ENCODE measurements around the gene KIAA0513. TPM values are rescaled to one million over a fixed set of nuclear protein-coding genes. Genes with fewer than 3 reads are reported as not detected.
"Not testable (repeated sequence)": the region's sequence is repeated elsewhere in the genome, so short reads cannot be mapped to it uniquely, and the experiment has no call there.

The KIAA0513 gene
- total RNA-seq, 1 donor from 2014 or later = 0.62 TPM

- POLR2A ChIA-PET = interaction anchor here (4.2 kb wide), 1 partner anchor 17 kb away, joined by 51 read pairs; the partner anchor contains the start of gene ZDHHC7
- Mint-ChIP-seq H3K36me3 (ENCODE audit: low read depth) (peaks cover 2% of the 10 kb centered on the region), H3K4me3 (peak overlapping the region; percentile 84), H3K27me3 (peaks cover 11% of the 10 kb centered on the region), H3K27ac (peak overlapping the region; percentile 41), H3K9me3 (no peaks in the 10 kb centered on the region), H3K4me1 (peaks cover 42% of the 10 kb centered on the region)
- ATAC-seq (ENCODE audit: low read depth) (peak; percentile 23), DNase-seq (peak; percentile 22)
- TF ChIP-seq CTCF (IDR thresholded peaks at IDR 0.05) = no peak
- intact Hi-C loops (cut with micrococcal nuclease) = loop anchor here (2.0 to 10.0 kb wide), 7 partner anchors 26 to 1224 kb away; partner anchors contain the start of genes C16orf74, HSBP1, MEAK7 and TAF1C
- CTCF ChIA-PET = interaction anchor here (1.5 kb wide), 1 partner anchor 58 kb away, joined by 4 read pairs; no protein-coding TSS in a partner anchor
Observed at GRCh38 chr16:85028685-85029407, 1.3 kb downstream of the KIAA0513 start.

- H3K36me3 Mint-ChIP-seq (ENCODE audit: low read depth) = peaks cover 2% of the 10 kb centered on the region
- ChIA-PET POLR2A (no interaction called here), CTCF (no interaction called here)
- intact Hi-C loops (cut with micrococcal nuclease) = loop anchor here (2.0 to 10.0 kb wide), 7 partner anchors 25 to 1225 kb away; partner anchors contain the start of genes C16orf74, HSBP1, MEAK7 and TAF1C
- ATAC-seq (ENCODE audit: low read depth) = peak; percentile 23
- H3K27ac Mint-ChIP-seq = peak overlapping the region; percentile 22
- no peak for DNase-seq
- H3K9me3 Mint-ChIP-seq = no peaks in the 10 kb centered on the region
- no peak for TF ChIP-seq CTCF (IDR thresholded peaks at IDR 0.05)
- peaks cover 42% of the 10 kb centered on the region for H3K4me1 Mint-ChIP-seq
- peak overlapping the region; percentile 62 for H3K4me3 Mint-ChIP-seq
- peaks cover 11% of the 10 kb centered on the region for H3K27me3 Mint-ChIP-seq
Observed at GRCh38 chr16:85029408-85029784, 1.8 kb downstream of the KIAA0513 start.

GRCh38 chr16:85029981-85030401 is 2.4 kb downstream of the KIAA0513 start:
- Mint-ChIP-seq H3K9me3 (no peaks in the 10 kb centered on the region), H3K27ac (no peak overlapping the region), H3K27me3 (peaks cover 11% of the 10 kb centered on the region), H3K4me1 (peaks cover 42% of the 10 kb centered on the region), H3K36me3 (ENCODE audit: low read depth) (peaks cover 2% of the 10 kb centered on the region), H3K4me3 (no peak overlapping the region)
- POLR2A ChIA-PET = no interaction called here
- intact Hi-C loops (cut with micrococcal nuclease) = loop anchor here (2.0 to 10.0 kb wide), 7 partner anchors 25 to 1225 kb away; partner anchors contain the start of genes C16orf74, HSBP1, MEAK7 and TAF1C
- CTCF ChIA-PET = no interaction called here
- no peak for TF ChIP-seq CTCF (IDR thresholded peaks at IDR 0.05)
- no peak for ATAC-seq (ENCODE audit: low read depth)
- DNase-seq = no peak

- Mint-ChIP-seq H3K36me3 (ENCODE audit: low read depth) (peaks cover 2% of the 10 kb centered on the region), H3K4me1 (peaks cover 30% of the 10 kb centered on the region), H3K9me3 (no peaks in the 10 kb centered on the region), H3K27me3 (peaks cover 11% of the 10 kb centered on the region), H3K27ac (no peak overlapping the region), H3K4me3 (no peak overlapping the region)
- no peak for TF ChIP-seq CTCF (IDR thresholded peaks at IDR 0.05)
- ATAC-seq (ENCODE audit: low read depth) = no peak
- intact Hi-C loops (cut with micrococcal nuclease) = no loop called here
- no peak for DNase-seq
- ChIA-PET CTCF (no interaction called here), POLR2A (no interaction called here)
Observed at GRCh38 chr16:85031451-85031850, 3.9 kb downstream of the KIAA0513 start.

- intact Hi-C loops (cut with micrococcal nuclease); H3K4me3 Mint-ChIP-seq; ATAC-seq (ENCODE audit: low read depth); H3K36me3 Mint-ChIP-seq (ENCODE audit: low read depth); POLR2A ChIA-PET; H3K27ac Mint-ChIP-seq; H3K9me3 Mint-ChIP-seq; CTCF ChIA-PET; DNase-seq: not testable (repeated sequence)
- H3K27me3 Mint-ChIP-seq = peaks cover 11% of the 10 kb centered on the region
- peaks cover 24% of the 10 kb centered on the region for H3K4me1 Mint-ChIP-seq
Observed at GRCh38 chr16:85032187-85032586, 4.6 kb downstream of the KIAA0513 start.
